HepG2 (cell line): ENCODE data around the gene UQCRHL. TPM values are rescaled to one million over a fixed set of nuclear protein-coding genes. Genes with fewer than 3 reads are reported as not detected.

Experiments
- ATAC-seq: fragments of 200-7000 bp; cut with Tn5 transposase; 3 replicates; pipeline ENCODE4 v1.9.1; 2020; ENCODE audit warnings: mild to moderate bottlenecking, moderate library complexity
- BruUV-seq: library from RNA; stranded (reverse); fragments of 400-500 nt; replicated peaks from 2 replicates; lab custom pipeline; 2021; lab: Mats Ljungman, UMichigan
- CTCF ChIA-PET: fragments of 300-600 bp; formaldehyde crosslinking; extraction: SDS; loops from one replicate; lab custom pipeline; 2021; ENCODE audit warnings: low total read pairs, inconsistent platforms, low intra/inter-chr PET ratio; lab: Yijun Ruan, JAX
- POLR2A ChIA-PET: fragments of 350-600 bp; sonication (Branson Sonifier 250); formaldehyde crosslinking; loops from one replicate; lab custom pipeline; 2020; ENCODE audit warnings: antibody characterized with exemption, inconsistent platforms; lab: Yijun Ruan, JAX
- DNase-seq: peaks from one replicate; pipeline ENCODE4 v3.0.0-alpha.2; 2015; ENCODE audit warnings: low spot score
- FAIRE-seq: peaks from 3 replicates; lab custom pipeline; 2011; peaks lifted over from hg19 to GRCh38; lab: Jason Lieb, UNC
- H2AFZ ChIP-seq: one replicate; pipeline ENCODE4 v1.6.1; 2011; ENCODE audit warnings: low read length, inconsistent platforms
- H3K27ac ChIP-seq: fragments of 300-600 bp; 3 replicates; pipeline ENCODE4 v1.8.0; 2011; ENCODE audit warnings: mixed run types, mild to moderate bottlenecking, mixed read lengths, low read length, inconsistent platforms; ENCODE audit not compliant: insufficient read depth; ENCODE audit errors: extremely low read length
- H3K27me3 ChIP-seq, 2 experiments: fragments of 200-600 bp in 1 of 2; 2 replicates in 1 of 2; 3 replicates in 1 of 2; pipeline versions ENCODE4 v1.6.0 to v1.8.0; 2011; ENCODE audit warnings: low read length in 2 of 2, mild to moderate bottlenecking in 2 of 2, moderate library complexity in 2 of 2, inconsistent platforms in 1 of 2; ENCODE audit not compliant: insufficient read depth in 2 of 2, control insufficient read depth in 1 of 2
- H3K36me3 ChIP-seq, 2 experiments: fragments of 200-600 bp in 1 of 2; replicated peaks in 1 of 2; 2 replicates in 1 of 2; 3 replicates in 1 of 2; pipeline versions ENCODE4 v1.5.1 to v1.8.0; 2011; ENCODE audit warnings: low read length in 2 of 2, inconsistent platforms in 1 of 2; ENCODE audit not compliant: insufficient read depth in 2 of 2, control insufficient read depth in 1 of 2
- H3K4me1 ChIP-seq: 2 replicates; pipeline ENCODE4 v1.5.1; 2012; ENCODE audit warnings: low read length, inconsistent platforms; ENCODE audit not compliant: insufficient read depth
- H3K4me2 ChIP-seq: 2 replicates; pipeline ENCODE4 v1.6.0; 2011; ENCODE audit warnings: low read depth, low read length, inconsistent platforms
- H3K4me3 ChIP-seq, 3 experiments: fragments of 200-600 bp in 1 of 3; sonication (generic), shearing (Covaris generic) in 1 of 3; replicated peaks in 1 of 3; 2 replicates each; pipeline ENCODE4 v1.5.1; 2011 to 2016; ENCODE audit warnings: low read length in 3 of 3, inconsistent platforms in 2 of 3, low read depth in 2 of 3, mild to moderate bottlenecking in 2 of 3, control low read depth in 1 of 3, mixed read lengths in 1 of 3; ENCODE audit not compliant: insufficient read depth in 1 of 3
- H3K79me2 ChIP-seq: one replicate; pipeline ENCODE4 v1.6.1; 2011; ENCODE audit warnings: low read length, inconsistent platforms; ENCODE audit not compliant: insufficient read depth
- H3K9ac ChIP-seq: 2 replicates; pipeline ENCODE4 v1.6.0; 2011; ENCODE audit warnings: mild to moderate bottlenecking, low read depth, low read length, inconsistent platforms; ENCODE audit not compliant: insufficient read depth
- H3K9me3 ChIP-seq: 2 replicates; pipeline ENCODE4 v1.5.1; 2012; ENCODE audit warnings: mild to moderate bottlenecking, low read length
- H4K20me1 ChIP-seq: 2 replicates; pipeline ENCODE4 v1.6.0; 2011; ENCODE audit warnings: inconsistent platforms, mild to moderate bottlenecking, low read length, moderate library complexity; ENCODE audit not compliant: insufficient read depth
- DPF2 ChIP-seq: sonication (generic); formaldehyde crosslinking; IDR thresholded peaks from 2 replicates; pipeline ENCODE4 v1.4.0; 2020; ENCODE audit warnings: mild to moderate bottlenecking, low read depth, missing genetic modification reagents, borderline replicate concordance
- EED ChIP-seq: sonication (generic); formaldehyde crosslinking; IDR thresholded peaks from 2 replicates; pipeline ENCODE4 v1.5.0; 2020; ENCODE audit warnings: mild to moderate bottlenecking, missing genetic modification reagents
- IKZF1 ChIP-seq: fragments of 450-650 bp; IDR thresholded peaks from 2 replicates; pipeline ENCODE4 v1.7.1; 2016
- ISL2 ChIP-seq: sonication (generic); formaldehyde crosslinking; IDR thresholded peaks from 2 replicates; pipeline ENCODE4 v1.5.0; 2020; ENCODE audit warnings: missing genetic modification reagents
- LRRFIP1 ChIP-seq: sonication (generic); formaldehyde crosslinking; conservative IDR thresholded peaks from 2 replicates; pipeline ENCODE4 v1.4.0; 2020; ENCODE audit warnings: missing genetic modification reagents
- MIXL1 ChIP-seq: IDR thresholded peaks from 2 replicates; pipeline ENCODE4 v1.6.1; 2016
- PAF1 ChIP-seq: IDR thresholded peaks from 2 replicates; pipeline ENCODE4 v1.6.1; 2016; ENCODE audit warnings: missing genetic modification reagents, missing compliant biosample characterization
- PITX1 ChIP-seq: sonication (generic); formaldehyde crosslinking; IDR thresholded peaks from 2 replicates; pipeline ENCODE4 v1.5.1; 2020; ENCODE audit warnings: mild to moderate bottlenecking, missing genetic modification reagents
- POGZ ChIP-seq: sonication (generic); formaldehyde crosslinking; IDR thresholded peaks from 2 replicates; pipeline ENCODE4 v1.4.0; 2020; ENCODE audit warnings: mild to moderate bottlenecking, missing genetic modification reagents
- RNF2 ChIP-seq: fragments of 450-650 bp; conservative IDR thresholded peaks from 2 replicates; pipeline ENCODE4 v1.6.1; 2016; ENCODE audit warnings: low read depth
- TRIM22 ChIP-seq: fragments of 450-650 bp; IDR thresholded peaks from 2 replicates; pipeline ENCODE4 v1.6.1; 2017
- ZMAT3 ChIP-seq: sonication (generic); formaldehyde crosslinking; conservative IDR thresholded peaks from 2 replicates; pipeline ENCODE4 v1.7.0; 2021; ENCODE audit warnings: missing genetic modification reagents
- ZNF256 ChIP-seq: sonication (generic); formaldehyde crosslinking; conservative IDR thresholded peaks from 2 replicates; pipeline ENCODE4 v1.4.0; 2020; ENCODE audit warnings: missing genetic modification reagents
- ZNF503 ChIP-seq: sonication (generic); formaldehyde crosslinking; IDR thresholded peaks from 2 replicates; pipeline ENCODE4 v1.4.0; 2020; ENCODE audit warnings: missing genetic modification reagents
- WGBS: methylation state at CpG from one replicate; pipeline ENCODE4 v1.1.6; 2017; ENCODE audit warnings: low lambda C conversion rate; 5-methylcytosine and 5-hydroxymethylcytosine counted together
- in situ Hi-C: cut with HindIII; loops from 2 replicates; pipeline ENCODE4 v1.10.0; 2017; ENCODE audit warnings: low pct_unique_long_range_greater_than_20kb; ENCODE audit not compliant: extremely low pct_ligation_motif_present
- intact Hi-C: fragments of 100-400 bp; cut with micrococcal nuclease; formaldehyde crosslinking; loops from one replicate; pipeline ENCODE4 v1.10.0; 2022; ENCODE audit not compliant: unreplicated experiment
- polyA plus RNA-seq, 8 experiments: library from polyadenylated mRNA; depleted of rRNA in 3 of 8; stranded (reverse) in 7 of 8; unstranded in 1 of 8; fragments of >200 nt; fragmentation: Illumina TruSeq in 4 of 8; extraction: Trizol in 4 of 8; gene quantifications; 2 replicates each; pipeline versions ENCODE4 v1.2.1 to v1.2.3, GENCODE V29; 2011 to 2016; ENCODE audit warnings: low read depth in 4 of 8, missing spikeins in 1 of 8, mixed read lengths in 1 of 8; ENCODE audit not compliant: insufficient read depth in 1 of 8
- total RNA-seq, 5 experiments: library from RNA; depleted of rRNA; stranded (reverse); fragments of >200 nt; fragmentation: Illumina TruSeq; extraction: Trizol; gene quantifications; 2 replicates each; pipeline ENCODE4 v1.2.3, GENCODE V29; 2016; ENCODE audit warnings: low read depth in 1 of 5
- TF ChIP-seq, protein P1 (sequence below): sonication (generic); formaldehyde crosslinking; IDR thresholded peaks from 2 replicates; pipeline ENCODE4 v1.5.0; 2020; ENCODE audit warnings: missing genetic modification reagents
- TF ChIP-seq, protein P2 (sequence below): sonication (generic); formaldehyde crosslinking; IDR thresholded peaks from 2 replicates; pipeline ENCODE4 v1.4.0; 2020; ENCODE audit warnings: low read depth, mild to moderate bottlenecking, missing genetic modification reagents
- TF ChIP-seq, protein P3 (sequence below): sonication (generic); formaldehyde crosslinking; IDR thresholded peaks from 2 replicates; pipeline ENCODE4 v1.4.0; 2020; ENCODE audit warnings: mild to moderate bottlenecking, missing genetic modification reagents

UQCRHL gene
- total and polyA plus RNA-seq, 2 of the 13 experiments (the other 11 are each of a cell fraction or from before 2014, with no cell fraction given): 1.8 to 2.3 TPM

GRCh38 chr1:15852036-15852827, 44.8 kb upstream of the UQCRHL start:
- DNase-seq: no peak
- H2AFZ ChIP-seq: no peak overlapping the region
- no peaks in the 10 kb centered on the region for H3K36me3 ChIP-seq
- in situ Hi-C loops: no loop called here
- H3K4me3 ChIP-seq: no peak overlapping the region
- WGBS: 93% methylated on average over 6 of the region's 6 CpGs
- H3K4me2 ChIP-seq: no peak overlapping the region
- H3K27me3 ChIP-seq: no peaks in the 10 kb centered on the region; a peak in 2 of 5 replicates
- peaks cover 88% of the 10 kb centered on the region for H3K79me2 ChIP-seq
- FAIRE-seq: no peak
- peaks cover 24% of the 10 kb centered on the region for H3K4me1 ChIP-seq
- ChIA-PET POLR2A (no interaction called here), CTCF (no interaction called here)
- H3K9ac ChIP-seq: no peak overlapping the region
- no peak overlapping the region for H3K27ac ChIP-seq
- ATAC-seq: no peak
- no TSS peak for BruUV-seq
- TF ChIP-seq IKZF1: no peak
- TF ChIP-seq, protein P1, sequence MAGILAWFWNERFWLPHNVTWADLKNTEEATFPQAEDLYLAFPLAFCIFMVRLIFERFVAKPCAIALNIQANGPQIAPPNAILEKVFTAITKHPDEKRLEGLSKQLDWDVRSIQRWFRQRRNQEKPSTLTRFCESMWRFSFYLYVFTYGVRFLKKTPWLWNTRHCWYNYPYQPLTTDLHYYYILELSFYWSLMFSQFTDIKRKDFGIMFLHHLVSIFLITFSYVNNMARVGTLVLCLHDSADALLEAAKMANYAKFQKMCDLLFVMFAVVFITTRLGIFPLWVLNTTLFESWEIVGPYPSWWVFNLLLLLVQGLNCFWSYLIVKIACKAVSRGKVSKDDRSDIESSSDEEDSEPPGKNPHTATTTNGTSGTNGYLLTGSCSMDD (CRISPR knock-in tag): no peak
- TF ChIP-seq RNF2: no peak
- TF ChIP-seq TRIM22: no peak
- no peak for TF ChIP-seq EED (CRISPR knock-in tag)
- no peak for TF ChIP-seq LRRFIP1 (CRISPR knock-in tag)
- no peak for TF ChIP-seq PAF1 (CRISPR knock-in tag)
- TF ChIP-seq ISL2 (CRISPR knock-in tag): no peak
- no peak for TF ChIP-seq PITX1 (CRISPR knock-in tag)
- no peak for TF ChIP-seq ZNF256
- TF ChIP-seq DPF2 (CRISPR knock-in tag): no peak
- TF ChIP-seq POGZ (CRISPR knock-in tag): no peak
- TF ChIP-seq ZNF503 (CRISPR knock-in tag): no peak
- TF ChIP-seq, protein P2, sequence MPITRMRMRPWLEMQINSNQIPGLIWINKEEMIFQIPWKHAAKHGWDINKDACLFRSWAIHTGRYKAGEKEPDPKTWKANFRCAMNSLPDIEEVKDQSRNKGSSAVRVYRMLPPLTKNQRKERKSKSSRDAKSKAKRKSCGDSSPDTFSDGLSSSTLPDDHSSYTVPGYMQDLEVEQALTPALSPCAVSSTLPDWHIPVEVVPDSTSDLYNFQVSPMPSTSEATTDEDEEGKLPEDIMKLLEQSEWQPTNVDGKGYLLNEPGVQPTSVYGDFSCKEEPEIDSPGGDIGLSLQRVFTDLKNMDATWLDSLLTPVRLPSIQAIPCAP (CRISPR knock-in tag): no peak
- no peak for TF ChIP-seq ZMAT3 (CRISPR knock-in tag)
- TF ChIP-seq MIXL1 (CRISPR knock-in tag): no peak
- TF ChIP-seq, protein P3, sequence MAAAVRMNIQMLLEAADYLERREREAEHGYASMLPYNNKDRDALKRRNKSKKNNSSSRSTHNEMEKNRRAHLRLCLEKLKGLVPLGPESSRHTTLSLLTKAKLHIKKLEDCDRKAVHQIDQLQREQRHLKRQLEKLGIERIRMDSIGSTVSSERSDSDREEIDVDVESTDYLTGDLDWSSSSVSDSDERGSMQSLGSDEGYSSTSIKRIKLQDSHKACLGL (CRISPR knock-in tag): no peak
- H4K20me1 ChIP-seq: no peaks in the 10 kb centered on the region
- no peaks in the 10 kb centered on the region for H3K9me3 ChIP-seq
- intact Hi-C loops: no loop called here
